SW480 (cell line): Measurements from ENCODE around the gene VPS26B.
"Not testable (repeated sequence)": the region's sequence is repeated elsewhere in the genome, so short reads cannot be mapped to it uniquely, and the experiment has no call there.

Experiments
- DNase-seq: peaks from one replicate; pipeline ENCODE4 v3.0.0-alpha.2; 2016; ENCODE audit warnings: low spot score

The VPS26B gene

GRCh38 chr11:134282121-134283045 is 57.9 kb downstream of the VPS26B start:
- DNase-seq: no peak

DNA sequence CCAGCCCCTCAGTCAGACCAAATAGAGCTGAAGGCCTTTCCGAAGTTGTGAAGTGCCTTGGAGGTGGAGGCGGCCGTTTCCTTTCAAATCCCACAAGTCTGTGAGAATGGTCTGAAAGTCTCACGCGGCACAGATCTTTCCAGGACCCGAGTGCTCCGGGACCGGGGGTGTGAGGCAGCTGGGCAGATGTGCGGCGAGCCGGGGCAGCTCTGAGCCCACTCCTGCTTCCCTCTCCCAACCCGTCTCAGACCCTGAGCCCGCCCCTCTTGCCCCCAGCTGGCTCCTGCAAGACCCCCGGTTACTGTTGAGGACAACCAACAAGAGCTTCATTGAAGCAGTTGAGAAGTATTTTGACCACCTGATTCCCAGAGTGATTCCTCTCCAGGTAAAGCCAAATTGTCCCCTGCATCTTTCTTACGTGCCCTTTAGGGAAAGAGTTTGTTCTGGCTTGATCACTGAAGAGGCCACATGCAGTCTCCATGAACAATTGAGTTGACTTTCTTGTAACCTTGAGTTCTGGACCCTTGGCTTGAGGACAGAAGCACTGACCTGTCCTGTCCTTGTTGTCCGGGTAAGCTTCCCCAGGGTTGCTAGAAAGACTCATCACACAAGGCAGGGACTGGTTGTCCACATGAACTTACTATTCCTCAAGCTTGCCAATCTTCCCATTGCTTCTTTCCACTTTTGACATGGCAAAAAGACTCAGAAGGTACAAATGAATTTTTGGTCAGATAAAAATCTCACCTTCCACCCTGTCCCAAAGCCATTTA is 59.2 kb downstream of the VPS26B start:
- no peak for DNase-seq

DNA sequence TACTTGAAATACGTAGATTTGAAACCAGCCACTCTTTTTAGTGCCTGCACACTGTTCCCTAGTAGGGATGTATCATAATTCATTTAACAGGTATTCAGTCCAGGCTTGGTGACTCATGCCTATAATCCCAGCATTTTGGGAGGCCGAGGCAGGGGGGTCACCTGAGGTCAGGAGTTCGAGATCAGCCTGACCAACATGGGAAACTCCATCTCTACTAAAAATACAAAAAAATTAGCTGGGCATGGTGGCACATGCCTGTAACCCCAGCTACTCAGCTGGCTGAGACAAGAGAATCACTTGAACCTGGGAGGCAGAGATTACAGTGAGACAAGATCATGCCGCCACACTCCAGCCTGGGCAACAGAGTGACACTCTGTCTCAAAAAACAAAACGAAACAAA is 59.9 kb downstream of the VPS26B start:
- not testable (repeated sequence) for DNase-seq

GRCh38 chr11:134287561-134287960 is 63.1 kb downstream of the VPS26B start:
- DNase-seq: no peak

DNA sequence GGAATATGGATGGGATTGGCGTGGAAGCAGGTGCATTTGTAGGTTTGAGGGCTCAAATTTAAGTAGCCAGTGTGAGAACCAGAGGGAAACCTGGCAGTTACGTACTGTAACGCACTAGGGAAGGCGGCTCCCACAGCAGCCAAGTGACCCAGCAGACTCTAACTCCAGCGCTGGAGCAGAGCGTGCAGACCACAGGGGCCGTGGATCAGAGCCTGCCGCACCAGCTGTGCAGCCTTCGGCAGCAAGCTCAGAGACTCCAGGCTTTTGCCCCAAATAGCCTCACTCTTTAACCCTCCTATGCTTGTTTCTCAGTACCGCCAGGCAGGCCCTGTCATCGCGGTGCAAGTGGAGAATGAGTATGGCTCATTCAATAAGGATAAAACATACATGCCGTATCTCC is 64.0 kb downstream of the VPS26B start:
- no peak for DNase-seq

DNA sequence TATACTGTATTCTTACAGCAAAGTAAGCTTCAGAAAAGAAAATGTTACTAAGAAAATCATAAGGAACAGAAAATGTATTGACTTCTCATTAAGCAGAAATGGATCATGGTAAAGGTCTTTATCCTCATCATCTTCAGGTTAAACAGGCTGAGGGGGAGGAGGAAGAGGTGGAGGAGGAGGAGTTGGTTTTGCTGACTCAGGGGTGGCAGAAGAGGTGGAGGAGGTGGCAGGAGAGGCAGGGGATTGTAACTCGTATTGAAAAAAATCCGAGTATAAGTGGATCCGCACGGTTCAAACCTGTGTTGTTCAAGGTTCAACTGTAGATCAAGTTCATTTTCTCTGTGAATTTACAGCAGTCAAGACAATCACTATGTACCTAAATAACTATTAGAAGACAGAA is 64.7 kb downstream of the VPS26B start:
- no peak for DNase-seq

- no peak for DNase-seq
These were observed 65.3 kb downstream of the VPS26B start for GRCh38 chr11:134289789-134290188.

GRCh38 chr11:134290646-134291045 is 66.2 kb downstream of the VPS26B start:
- no peak for DNase-seq

GRCh38 chr11:134291196-134291595 is 66.7 kb downstream of the VPS26B start:
- DNase-seq: no peak

- no peak for DNase-seq
These were observed 68.2 kb downstream of the VPS26B start for GRCh38 chr11:134292661-134293060.

GRCh38 chr11:134293119-134294113 is 68.9 kb downstream of the VPS26B start:
- no peak for DNase-seq

- no peak for DNase-seq
These were observed 70.2 kb downstream of the VPS26B start for GRCh38 chr11:134294664-134295063.
